GM12878 (cell line): ENCODE results near the gene KRTAP11-1. TPM values are rescaled to one million over a fixed set of nuclear protein-coding genes. Genes with fewer than 3 reads are reported as not detected.

ENCODE experiments used
- ATAC-seq: fragments of 200-7000 bp; cut with Tn5 transposase; 3 replicates; pipeline ENCODE4 v1.9.1; 2020; ENCODE audit warnings: mild to moderate bottlenecking, moderate library complexity
- Bru-seq: library from RNA; stranded (reverse); fragments of 400-500 nt; gene quantifications from one replicate; lab custom pipeline; 2021; lab: Mats Ljungman, UMichigan
- BruChase-seq, 2 experiments: library from RNA; stranded (reverse); fragments of 400-500 nt; gene quantifications; one replicate each; lab custom pipeline; 2021; lab: Mats Ljungman, UMichigan
- BruUV-seq: library from RNA; stranded (reverse); fragments of 400-500 nt; replicated peaks from 2 replicates; lab custom pipeline; 2021; lab: Mats Ljungman, UMichigan
- CTCF ChIA-PET: fragments of 300-600 bp; sonication (Branson Sonifier 250); formaldehyde crosslinking; extraction: SDS; loops from one replicate; lab custom pipeline; 2021; ENCODE audit warnings: inconsistent platforms; lab: Yijun Ruan, JAX
- POLR2A ChIA-PET: fragments of 350-600 bp; formaldehyde crosslinking; extraction: SDS; loops from one replicate; lab custom pipeline; 2021; ENCODE audit warnings: inconsistent platforms; lab: Charles Lee
- RAD21 ChIA-PET: fragments of 300-600 bp; sonication (Branson Sonifier 250); formaldehyde crosslinking; loops from one replicate; lab custom pipeline; 2023; ENCODE audit warnings: antibody characterized with exemption; ENCODE audit not compliant: unreplicated experiment; lab: Charles Lee
- SMC1A ChIA-PET: fragments of 300-600 bp; sonication (Branson Sonifier 250); formaldehyde crosslinking; loops from one replicate; lab custom pipeline; 2023; ENCODE audit not compliant: unreplicated experiment, uncharacterized antibody; lab: Charles Lee
- DNase-seq: peaks from one replicate; pipeline ENCODE4 v3.0.0-alpha.2; 2011; ENCODE audit warnings: low read depth, low spot score
- FAIRE-seq: peaks from 3 replicates; lab custom pipeline; 2011; peaks lifted over from hg19 to GRCh38; lab: Jason Lieb, UNC
- H2AFZ ChIP-seq: 2 replicates; pipeline ENCODE4 v1.6.0; 2011; ENCODE audit warnings: low read depth, low read length, control low read depth; ENCODE audit not compliant: control insufficient read depth
- H3K27ac ChIP-seq: 2 replicates; pipeline ENCODE4 v1.5.1; 2011; ENCODE audit warnings: control low read depth; ENCODE audit not compliant: control insufficient read depth, insufficient read depth
- H3K27me3 ChIP-seq, 2 experiments: replicated peaks in 1 of 2; 2 replicates each; pipeline versions ENCODE4 v1.6.0 to v1.6.1; 2011; ENCODE audit warnings: low read length in 1 of 2; ENCODE audit not compliant: control insufficient read depth in 2 of 2, insufficient read depth in 2 of 2
- H3K36me3 ChIP-seq, 2 experiments: 2 replicates each; pipeline ENCODE4 v1.5.1; 2011; ENCODE audit warnings: low read length in 1 of 2; ENCODE audit not compliant: control insufficient read depth in 2 of 2, insufficient read depth in 2 of 2
- H3K4me1 ChIP-seq: 2 replicates; pipeline ENCODE4 v1.6.1; 2011; ENCODE audit warnings: mild to moderate bottlenecking, low read length, moderate library complexity, mixed read lengths; ENCODE audit not compliant: control insufficient read depth, insufficient read depth
- H3K4me2 ChIP-seq: 2 replicates; pipeline ENCODE4 v1.6.0; 2011; ENCODE audit warnings: control low read depth; ENCODE audit not compliant: control insufficient read depth, insufficient read depth
- H3K4me3 ChIP-seq: fragments of 200-600 bp; sonication (generic); 2 replicates; pipeline ENCODE4 v1.5.1; 2016
- H3K79me2 ChIP-seq: 2 replicates; pipeline ENCODE4 v1.6.0; 2011; ENCODE audit warnings: low read length; ENCODE audit not compliant: control insufficient read depth, insufficient read depth
- H3K9ac ChIP-seq: 2 replicates; pipeline ENCODE4 v1.8.0; 2011; ENCODE audit warnings: low read length, control low read depth, mixed read lengths; ENCODE audit not compliant: control insufficient read depth, insufficient read depth
- H3K9me3 ChIP-seq: replicated peaks from 3 replicates; pipeline ENCODE4 v1.5.1; 2011; ENCODE audit warnings: mild to moderate bottlenecking, low read length; ENCODE audit not compliant: control insufficient read depth, insufficient read depth
- H4K20me1 ChIP-seq: 2 replicates; pipeline ENCODE4 v1.6.0; 2011; ENCODE audit not compliant: control insufficient read depth, insufficient read depth
- HCFC1 ChIP-seq: fragments of 150-350 bp; IDR thresholded peaks from 2 replicates; pipeline ENCODE4 v1.6.1; 2014; ENCODE audit warnings: low read length
- IRF4 ChIP-seq: IDR thresholded peaks from 2 replicates; pipeline ENCODE4 v1.6.1; 2011; ENCODE audit warnings: low read depth, low read length
- MXI1 ChIP-seq: fragments of 150-350 bp; IDR thresholded peaks from 2 replicates; pipeline ENCODE4 v1.6.1; 2011; ENCODE audit warnings: low read depth, mild to moderate bottlenecking, inconsistent platforms, low read length, improper control_type of control experiment
- RFX5 ChIP-seq: IDR thresholded peaks from 2 replicates; pipeline ENCODE4 v1.6.1; 2011; ENCODE audit warnings: low read depth, low read length, improper control_type of control experiment
- STAT3 ChIP-seq: IDR thresholded peaks from 2 replicates; pipeline ENCODE4 v1.6.1; 2011; ENCODE audit warnings: low read depth, low read length, improper control_type of control experiment
- WRNIP1 ChIP-seq: IDR thresholded peaks from 2 replicates; pipeline ENCODE4 v1.6.1; 2011; ENCODE audit warnings: low read depth, low read length, improper control_type of control experiment, borderline replicate concordance
- WGBS: methylation state at CpG from one replicate; pipeline ENCODE4 v1.1.6; 2016; ENCODE audit warnings: low lambda C conversion rate; ENCODE audit not compliant: insufficient replicate concordance, insufficient coverage; ENCODE audit errors: missing lambda C conversion rate; 5-methylcytosine and 5-hydroxymethylcytosine counted together
- in situ Hi-C: fragments of 300-500 bp; cut with MboI; formaldehyde crosslinking; loops from 9 replicates; pipeline ENCODE4 v1.14.3; 2018; ENCODE audit warnings: mixed read lengths
- intact Hi-C: fragments of 100-400 bp; cut with micrococcal nuclease; formaldehyde crosslinking; loops from one replicate; pipeline ENCODE4 v1.14.2; 2022; ENCODE audit not compliant: unreplicated experiment
- long read RNA-seq, 2 experiments: library from polyadenylated mRNA; unstranded; transcript quantifications; one replicate each; pipeline ENCODE4 v2.0.0, GENCODE V29; 2019 to 2020
- polyA minus RNA-seq, 3 experiments: library from RNA; depleted of rRNA, polyadenylated mRNA; stranded (reverse); fragments of >200 nt; gene quantifications; 2 replicates each; pipeline ENCODE4 v1.2.3, GENCODE V29; 2011
- polyA plus RNA-seq, 11 experiments: library from polyadenylated mRNA; depleted of rRNA in 4 of 11; unstranded in 6 of 11; stranded (reverse) in 5 of 11; fragments of >200 nt; fragmentation: Nextera tagmentation in 4 of 11; fragmentation: Illumina TruSeq in 1 of 11; extraction: Ambion mirVana in 4 of 11; extraction: Trizol in 1 of 11; gene quantifications; 1 replicate in 1 of 11; 2 replicates in 10 of 11; pipeline versions ENCODE4 v1.2.1 to v1.2.3, GENCODE V29; 2011 to 2016; ENCODE audit warnings: inconsistent platforms in 2 of 11, missing spikeins in 2 of 11, low read depth in 1 of 11
- total RNA-seq, 4 experiments: library from RNA; depleted of rRNA in 3 of 4; stranded (reverse); fragments of >200 nt in 3 of 4; fragmentation: Illumina TruSeq in 1 of 4; extraction: Trizol in 1 of 4; gene quantifications; 2 replicates each; pipeline versions ENCODE4 v1.2.1 to v1.2.3, GENCODE V29; 2013 to 2021

Gene KRTAP11-1, protein sequence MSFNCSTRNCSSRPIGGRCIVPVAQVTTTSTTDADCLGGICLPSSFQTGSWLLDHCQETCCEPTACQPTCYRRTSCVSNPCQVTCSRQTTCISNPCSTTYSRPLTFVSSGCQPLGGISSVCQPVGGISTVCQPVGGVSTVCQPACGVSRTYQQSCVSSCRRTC
- not detected in 2 replicates for total RNA-seq (2013; cell fraction: nucleolus; rRNA removed)
- total RNA-seq (2014; rRNA removed) (not detected in 2 replicates), total RNA-seq (2014; rRNA removed; fragmentation: Illumina TruSeq; extraction: Trizol) (not detected in 2 replicates), total RNA-seq (2021) (not detected in 2 replicates), polyA plus RNA-seq (2011; rRNA removed) (not detected in 2 replicates), polyA plus RNA-seq (2014; fragmentation: Illumina TruSeq; extraction: Trizol) (not detected in 2 replicates), polyA plus RNA-seq (2014; fragmentation: Nextera tagmentation; extraction: Ambion mirVana) (not detected), polyA plus RNA-seq (2014; rRNA removed) (not detected in 2 replicates), polyA plus RNA-seq (2016; fragmentation: Nextera tagmentation; extraction: Ambion mirVana) (not detected), polyA minus RNA-seq (2011; rRNA and poly(A)+ RNA removed) (not detected in 2 replicates), Bru-seq, nascent RNA (not detected), BruChase-seq, experiment 1, labeled RNA remaining after a 6-hour chase (not detected), BruChase-seq, experiment 2, labeled RNA remaining after a 2-hour chase (not detected)
- polyA plus RNA-seq (2011; ENCODE audit: low read depth): not detected
- not detected in 2 replicates for polyA plus RNA-seq (2011; cell fraction: cytosol; rRNA removed)
- polyA plus RNA-seq (2011; cell fraction: nucleus; rRNA removed): not detected in 2 replicates
- not detected in 2 replicates for polyA plus RNA-seq (2012)
- polyA minus RNA-seq (2011; cell fraction: cytosol; rRNA and poly(A)+ RNA removed): not detected in 2 replicates
- not detected in 2 replicates for polyA minus RNA-seq (2011; cell fraction: nucleus; rRNA and poly(A)+ RNA removed)
- long read RNA-seq, experiment 1: 0 reads
- long read RNA-seq, experiment 2: 0 reads

DNA sequence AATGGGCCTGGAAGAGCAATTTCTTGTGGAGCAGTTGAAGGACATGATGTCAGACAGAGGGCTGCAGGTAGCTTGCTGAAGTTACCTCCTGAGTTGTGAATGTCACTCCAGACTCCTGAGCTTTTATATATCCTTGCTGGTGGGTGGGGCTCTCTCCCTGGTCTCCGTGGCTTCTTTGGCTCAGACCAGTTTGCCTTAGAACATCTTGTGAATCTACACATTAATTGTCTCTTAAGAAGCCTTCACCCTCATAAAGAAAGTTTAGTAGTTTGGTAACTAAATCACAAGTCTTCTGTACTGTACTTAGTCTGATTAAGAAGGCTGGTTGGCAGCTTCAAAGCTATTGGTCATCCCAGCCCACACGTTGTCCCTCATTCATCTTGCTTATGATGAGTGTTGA is at the start of gene KRTAP11-1:
TSS of gene KRTAP11-1 (minus strand) at position 101 of the 400 bp plus-strand sequence. CDS start at position 45, 56 bp downstream.
- H3K4me2 ChIP-seq: no peak within 1 kb of the TSS
- FAIRE-seq (no peak), DNase-seq (no peak), ATAC-seq (no peak)
- H3K27me3 ChIP-seq: no peaks in the 10 kb centered on the region
- H4K20me1 ChIP-seq: no peaks in the 10 kb centered on the region
- H3K79me2 ChIP-seq: no peaks in the 10 kb centered on the region
- POLR2A ChIA-PET: no interaction called here
- in situ Hi-C loops: no loop called here
- RAD21 ChIA-PET: no interaction called here
- no peak within 1 kb of the TSS for H3K9ac ChIP-seq
- no TSS peak for BruUV-seq
- TF ChIP-seq MXI1 (no peak), WRNIP1 (no peak)
- no peaks in the 10 kb centered on the region for H3K9me3 ChIP-seq
- no peaks in the 10 kb centered on the region for H3K4me1 ChIP-seq
- CTCF ChIA-PET: no interaction called here
- SMC1A ChIA-PET: interaction anchor here (1.6 kb wide), 1 partner anchor 18 kb away, joined by 3 read pairs; no protein-coding TSS in a partner anchor
- no peak within 1 kb of the TSS for H3K4me3 ChIP-seq
- intact Hi-C loops: no loop called here
- H3K36me3 ChIP-seq: no peaks in the 10 kb centered on the region
- H2AFZ ChIP-seq: no peak within 1 kb of the TSS
- no peak within 1 kb of the TSS for H3K27ac ChIP-seq
- 0% methylated on average over 2 of the region's 2 CpGs for WGBS

GRCh38 chr21:30924146-30924700 is 42.8 kb upstream of the KRTAP11-1 start:
- ChIA-PET POLR2A (no interaction called here), SMC1A (no interaction called here), CTCF (no interaction called here)
- ATAC-seq: no peak
- FAIRE-seq: no peak
- in situ Hi-C loops: no loop called here
- WGBS: 50% methylated on average over 4 of the region's 4 CpGs
- H3K36me3 ChIP-seq: no peaks in the 10 kb centered on the region
- H3K4me2 ChIP-seq: no peak overlapping the region
- H2AFZ ChIP-seq: no peak overlapping the region
- H3K4me1 ChIP-seq: no peaks in the 10 kb centered on the region
- TF ChIP-seq RFX5: no peak
- TF ChIP-seq HCFC1: no peak
- TF ChIP-seq IRF4: no peak
- no peak for TF ChIP-seq STAT3
- TF ChIP-seq, all 136 proteins: peak for 0
- no peak overlapping the region for H3K9ac ChIP-seq
- H3K27ac ChIP-seq: no peak overlapping the region
- no TSS peak for BruUV-seq
- no peaks in the 10 kb centered on the region for H3K79me2 ChIP-seq
- intact Hi-C loops: no loop called here
- no peaks in the 10 kb centered on the region; the same call in 2 of the 3 replicates for H3K9me3 ChIP-seq
- no peak overlapping the region for H3K4me3 ChIP-seq
- H4K20me1 ChIP-seq: no peaks in the 10 kb centered on the region
- no peaks in the 10 kb centered on the region for H3K27me3 ChIP-seq
- RAD21 ChIA-PET: no interaction called here
- DNase-seq: no peak
